Liver (tissue), 3 donors: Measurements from ENCODE around the gene ERICH6.

ENCODE experiments used
- EGR1 ChIP-seq, 2 donors: IDR thresholded peaks; 2 replicates each; pipeline ENCODE4 v1.6.1; 2016 to 2018; ENCODE audit warnings: antibody characterized with exemption in 2 of 2, low read depth in 2 of 2
- FOXA1 ChIP-seq: IDR thresholded peaks from 2 replicates; pipeline ENCODE4 v1.6.1; 2016; ENCODE audit warnings: antibody characterized with exemption
- GABPA ChIP-seq, 2 donors: IDR thresholded peaks in 1 of 2; conservative IDR thresholded peaks in 1 of 2; 2 replicates each; pipeline ENCODE4 v1.6.1; 2016; ENCODE audit warnings: antibody characterized with exemption in 2 of 2, mild to moderate bottlenecking in 1 of 2, moderate library complexity in 1 of 2
- NR2F2 ChIP-seq: IDR thresholded peaks from 2 replicates; pipeline ENCODE4 v1.6.1; 2016; ENCODE audit warnings: antibody characterized with exemption
- RAD21 ChIP-seq, 2 donors: IDR thresholded peaks; 2 replicates each; pipeline ENCODE4 v1.6.1; 2016; ENCODE audit warnings: antibody characterized with exemption in 2 of 2, mild to moderate bottlenecking in 2 of 2
- RXRA ChIP-seq, 2 donors: IDR thresholded peaks; 2 replicates each; pipeline ENCODE4 v1.6.1; 2017 to 2018; ENCODE audit warnings: antibody characterized with exemption in 2 of 2, mild to moderate bottlenecking in 1 of 2
- SP1 ChIP-seq: IDR thresholded peaks from 2 replicates; pipeline ENCODE4 v1.6.1; 2018; ENCODE audit warnings: antibody characterized with exemption, mild to moderate bottlenecking
- YY1 ChIP-seq: IDR thresholded peaks from 2 replicates; pipeline ENCODE4 v1.6.1; 2016; ENCODE audit warnings: antibody characterized with exemption, mild to moderate bottlenecking
- TF ChIP-seq, protein P1 (sequence below): fragments of 150-350 bp; IDR thresholded peaks from 2 replicates; pipeline ENCODE4 v1.5.1; 2017; ENCODE audit warnings: improper control_type of control experiment, low read depth, low read length; ENCODE audit not compliant: missing input control
- TF ChIP-seq, protein P2 (sequence below): IDR thresholded peaks from 2 replicates; pipeline ENCODE4 v1.6.1; 2016; ENCODE audit warnings: antibody characterized with exemption, mild to moderate bottlenecking
- TF ChIP-seq, protein P3 (sequence below): IDR thresholded peaks from 2 replicates; pipeline ENCODE4 v1.6.1; 2016; ENCODE audit warnings: antibody characterized with exemption
- TF ChIP-seq, protein P4 (sequence below): IDR thresholded peaks from 2 replicates; pipeline ENCODE4 v1.6.1; 2016; ENCODE audit warnings: antibody characterized with exemption
- donor health status: healthy.
- donor health status: healthy.

DNA sequence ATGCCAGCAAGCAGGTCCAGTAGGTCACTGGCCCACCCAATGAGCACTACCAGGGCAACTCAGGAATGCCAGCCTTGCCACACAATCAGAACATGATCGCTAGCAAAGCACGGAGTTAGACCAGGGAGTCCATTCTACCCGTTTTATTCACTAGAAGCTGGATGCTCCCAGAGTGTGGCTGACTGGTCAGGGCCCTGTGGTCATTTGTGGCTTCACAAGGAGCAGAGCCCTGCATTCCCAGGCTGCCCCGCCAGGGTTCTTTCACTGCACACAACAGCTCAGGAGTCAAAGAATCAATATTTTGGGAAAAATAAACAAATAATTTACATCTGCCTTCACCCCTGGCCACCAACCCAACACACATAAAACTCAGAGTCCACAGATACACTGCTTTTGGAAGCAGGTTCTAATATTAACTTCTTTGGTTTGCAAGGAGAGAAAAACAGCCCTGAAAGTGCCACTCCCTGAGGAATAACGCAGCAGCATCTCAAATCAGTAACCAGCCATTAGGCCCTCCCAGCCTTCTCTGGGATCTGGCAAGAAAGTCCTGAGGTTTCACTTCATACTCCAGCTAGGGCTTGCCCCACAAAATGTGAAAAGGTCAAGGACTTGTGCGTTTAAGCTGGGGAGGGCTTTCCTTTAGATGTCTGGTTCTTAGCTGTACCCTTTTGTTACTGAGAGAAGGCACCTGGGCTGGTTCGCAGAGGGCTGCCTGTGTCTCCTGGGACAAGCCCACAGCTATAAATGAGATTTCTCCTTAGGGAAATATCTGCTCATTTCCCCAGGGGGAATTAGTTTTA is 43.3 kb upstream of the ERICH6 start:
- TF ChIP-seq SP1 (peak; percentile 52), RXRA (IDR thresholded peaks at IDR 0.05) (peak in 1 of 2 donors; percentile 35), NR2F2 (no peak), GABPA (IDR thresholded peaks at IDR 0.05 in 1 of 2, conservative IDR thresholded peaks at IDR 0.05 in 1 of 2) (no peak), FOXA1 (no peak), RAD21 (IDR thresholded peaks at IDR 0.05) (peak in 1 of 2 donors; percentile 46), EGR1 (IDR thresholded peaks at IDR 0.05; ENCODE audit: low read depth in 2 of 2) (no peak), YY1 (no peak)
- TF ChIP-seq, protein P1, sequence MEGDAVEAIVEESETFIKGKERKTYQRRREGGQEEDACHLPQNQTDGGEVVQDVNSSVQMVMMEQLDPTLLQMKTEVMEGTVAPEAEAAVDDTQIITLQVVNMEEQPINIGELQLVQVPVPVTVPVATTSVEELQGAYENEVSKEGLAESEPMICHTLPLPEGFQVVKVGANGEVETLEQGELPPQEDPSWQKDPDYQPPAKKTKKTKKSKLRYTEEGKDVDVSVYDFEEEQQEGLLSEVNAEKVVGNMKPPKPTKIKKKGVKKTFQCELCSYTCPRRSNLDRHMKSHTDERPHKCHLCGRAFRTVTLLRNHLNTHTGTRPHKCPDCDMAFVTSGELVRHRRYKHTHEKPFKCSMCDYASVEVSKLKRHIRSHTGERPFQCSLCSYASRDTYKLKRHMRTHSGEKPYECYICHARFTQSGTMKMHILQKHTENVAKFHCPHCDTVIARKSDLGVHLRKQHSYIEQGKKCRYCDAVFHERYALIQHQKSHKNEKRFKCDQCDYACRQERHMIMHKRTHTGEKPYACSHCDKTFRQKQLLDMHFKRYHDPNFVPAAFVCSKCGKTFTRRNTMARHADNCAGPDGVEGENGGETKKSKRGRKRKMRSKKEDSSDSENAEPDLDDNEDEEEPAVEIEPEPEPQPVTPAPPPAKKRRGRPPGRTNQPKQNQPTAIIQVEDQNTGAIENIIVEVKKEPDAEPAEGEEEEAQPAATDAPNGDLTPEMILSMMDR, result peak; percentile 41
- TF ChIP-seq, protein P2, sequence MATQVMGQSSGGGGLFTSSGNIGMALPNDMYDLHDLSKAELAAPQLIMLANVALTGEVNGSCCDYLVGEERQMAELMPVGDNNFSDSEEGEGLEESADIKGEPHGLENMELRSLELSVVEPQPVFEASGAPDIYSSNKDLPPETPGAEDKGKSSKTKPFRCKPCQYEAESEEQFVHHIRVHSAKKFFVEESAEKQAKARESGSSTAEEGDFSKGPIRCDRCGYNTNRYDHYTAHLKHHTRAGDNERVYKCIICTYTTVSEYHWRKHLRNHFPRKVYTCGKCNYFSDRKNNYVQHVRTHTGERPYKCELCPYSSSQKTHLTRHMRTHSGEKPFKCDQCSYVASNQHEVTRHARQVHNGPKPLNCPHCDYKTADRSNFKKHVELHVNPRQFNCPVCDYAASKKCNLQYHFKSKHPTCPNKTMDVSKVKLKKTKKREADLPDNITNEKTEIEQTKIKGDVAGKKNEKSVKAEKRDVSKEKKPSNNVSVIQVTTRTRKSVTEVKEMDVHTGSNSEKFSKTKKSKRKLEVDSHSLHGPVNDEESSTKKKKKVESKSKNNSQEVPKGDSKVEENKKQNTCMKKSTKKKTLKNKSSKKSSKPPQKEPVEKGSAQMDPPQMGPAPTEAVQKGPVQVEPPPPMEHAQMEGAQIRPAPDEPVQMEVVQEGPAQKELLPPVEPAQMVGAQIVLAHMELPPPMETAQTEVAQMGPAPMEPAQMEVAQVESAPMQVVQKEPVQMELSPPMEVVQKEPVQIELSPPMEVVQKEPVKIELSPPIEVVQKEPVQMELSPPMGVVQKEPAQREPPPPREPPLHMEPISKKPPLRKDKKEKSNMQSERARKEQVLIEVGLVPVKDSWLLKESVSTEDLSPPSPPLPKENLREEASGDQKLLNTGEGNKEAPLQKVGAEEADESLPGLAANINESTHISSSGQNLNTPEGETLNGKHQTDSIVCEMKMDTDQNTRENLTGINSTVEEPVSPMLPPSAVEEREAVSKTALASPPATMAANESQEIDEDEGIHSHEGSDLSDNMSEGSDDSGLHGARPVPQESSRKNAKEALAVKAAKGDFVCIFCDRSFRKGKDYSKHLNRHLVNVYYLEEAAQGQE, result peak; percentile 13
- TF ChIP-seq, protein P3, sequence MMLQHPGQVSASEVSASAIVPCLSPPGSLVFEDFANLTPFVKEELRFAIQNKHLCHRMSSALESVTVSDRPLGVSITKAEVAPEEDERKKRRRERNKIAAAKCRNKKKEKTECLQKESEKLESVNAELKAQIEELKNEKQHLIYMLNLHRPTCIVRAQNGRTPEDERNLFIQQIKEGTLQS, result no peak
- TF ChIP-seq, protein P4, sequence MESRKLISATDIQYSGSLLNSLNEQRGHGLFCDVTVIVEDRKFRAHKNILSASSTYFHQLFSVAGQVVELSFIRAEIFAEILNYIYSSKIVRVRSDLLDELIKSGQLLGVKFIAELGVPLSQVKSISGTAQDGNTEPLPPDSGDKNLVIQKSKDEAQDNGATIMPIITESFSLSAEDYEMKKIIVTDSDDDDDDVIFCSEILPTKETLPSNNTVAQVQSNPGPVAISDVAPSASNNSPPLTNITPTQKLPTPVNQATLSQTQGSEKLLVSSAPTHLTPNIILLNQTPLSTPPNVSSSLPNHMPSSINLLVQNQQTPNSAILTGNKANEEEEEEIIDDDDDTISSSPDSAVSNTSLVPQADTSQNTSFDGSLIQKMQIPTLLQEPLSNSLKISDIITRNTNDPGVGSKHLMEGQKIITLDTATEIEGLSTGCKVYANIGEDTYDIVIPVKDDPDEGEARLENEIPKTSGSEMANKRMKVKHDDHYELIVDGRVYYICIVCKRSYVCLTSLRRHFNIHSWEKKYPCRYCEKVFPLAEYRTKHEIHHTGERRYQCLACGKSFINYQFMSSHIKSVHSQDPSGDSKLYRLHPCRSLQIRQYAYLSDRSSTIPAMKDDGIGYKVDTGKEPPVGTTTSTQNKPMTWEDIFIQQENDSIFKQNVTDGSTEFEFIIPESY, result no peak
